Activated T-cell treated with anti-CD3 and anti-CD28 coated beads, Interleukin-2, amount 50 U/mL, for 24 hours (primary cell): ENCODE measurements around the gene KRT6C.

ENCODE experiments used
- DNase-seq: peaks from one replicate; pipeline ENCODE4 v3.0.0-alpha.2; 2020
- H3K27ac Mint-ChIP-seq: 2 replicates; pipeline ENCODE4 v1.8.0; 2020; ENCODE audit warnings: mild to moderate bottlenecking, mixed read lengths
- H3K27me3 Mint-ChIP-seq: 2 replicates; pipeline ENCODE4 v1.8.0; 2020; ENCODE audit warnings: mixed read lengths
- H3K36me3 Mint-ChIP-seq: 2 replicates; pipeline ENCODE4 v1.8.0; 2020; ENCODE audit warnings: low read depth, mixed read lengths
- H3K4me1 Mint-ChIP-seq: 2 replicates; pipeline ENCODE4 v1.8.0; 2020; ENCODE audit warnings: low read depth, mixed read lengths
- H3K4me3 Mint-ChIP-seq: 2 replicates; pipeline ENCODE4 v1.8.0; 2020; ENCODE audit warnings: mild to moderate bottlenecking, moderate library complexity, mixed read lengths
- H3K9me3 Mint-ChIP-seq: 2 replicates; pipeline ENCODE4 v1.8.0; 2020; ENCODE audit warnings: mixed read lengths

The KRT6C gene

DNA sequence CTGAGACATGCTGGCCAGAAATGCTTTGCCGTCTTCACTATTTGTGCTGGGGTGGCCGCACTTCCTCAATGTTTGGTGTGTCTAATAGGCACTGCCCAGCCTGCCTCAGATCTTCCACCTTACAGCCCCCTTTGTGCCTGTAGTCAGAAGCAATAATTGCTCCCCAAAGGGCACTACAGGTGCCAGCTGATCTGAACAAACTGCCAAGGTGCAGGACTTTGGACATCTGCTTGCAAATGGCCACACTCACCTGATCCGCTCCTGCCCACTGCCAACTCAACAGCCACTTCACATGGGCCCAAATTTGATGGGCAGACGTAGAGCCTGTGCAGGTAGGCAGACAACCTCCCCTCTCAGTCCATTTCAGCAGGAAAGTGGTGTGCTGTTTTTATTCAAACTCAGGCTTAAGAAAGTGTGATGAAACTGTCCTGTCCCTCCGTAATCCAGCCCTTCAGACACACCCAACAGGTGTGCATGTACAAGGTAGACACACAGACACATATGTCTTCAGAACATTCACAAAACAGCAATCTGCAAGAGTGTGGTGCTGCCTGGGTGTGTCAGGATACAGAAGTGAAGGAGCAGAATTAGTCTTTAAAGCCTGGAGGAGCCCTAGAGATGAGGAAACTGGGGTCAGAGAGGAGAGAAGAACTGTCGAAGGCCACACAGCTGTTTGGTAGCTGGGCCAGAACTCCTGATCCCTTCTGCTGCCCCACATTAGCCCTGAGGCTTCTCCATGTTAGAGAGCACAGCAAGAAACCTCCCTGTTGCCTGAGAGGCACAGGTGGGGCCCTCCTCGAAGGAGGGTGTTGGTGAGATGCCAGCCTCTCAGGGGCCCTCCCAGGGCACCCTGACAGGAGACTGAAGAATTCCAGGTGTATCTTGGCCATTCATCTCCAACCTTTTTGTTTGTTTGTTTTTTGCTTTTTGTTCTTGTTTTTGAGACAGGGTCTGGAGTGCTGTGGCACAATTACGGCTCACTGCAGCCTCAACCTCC lies 35.0 kb downstream of the KRT6C start:
- Mint-ChIP-seq H3K4me3 (no peak overlapping the region), H3K27ac (no peak overlapping the region), H3K27me3 (peaks cover 49% of the 10 kb centered on the region), H3K9me3 (no peaks in the 10 kb centered on the region), H3K4me1 (no peaks in the 10 kb centered on the region), H3K36me3 (no peaks in the 10 kb centered on the region)
- no peak for DNase-seq

GRCh38 chr12:52437508-52437907 lies 36.1 kb downstream of the KRT6C start:
- no peak overlapping the region for H3K27ac Mint-ChIP-seq
- peaks cover 46% of the 10 kb centered on the region for H3K27me3 Mint-ChIP-seq
- no peak for DNase-seq
- no peak overlapping the region for H3K4me3 Mint-ChIP-seq
- no peaks in the 10 kb centered on the region for H3K4me1 Mint-ChIP-seq
- H3K9me3 Mint-ChIP-seq = no peaks in the 10 kb centered on the region
- H3K36me3 Mint-ChIP-seq = no peaks in the 10 kb centered on the region

DNA sequence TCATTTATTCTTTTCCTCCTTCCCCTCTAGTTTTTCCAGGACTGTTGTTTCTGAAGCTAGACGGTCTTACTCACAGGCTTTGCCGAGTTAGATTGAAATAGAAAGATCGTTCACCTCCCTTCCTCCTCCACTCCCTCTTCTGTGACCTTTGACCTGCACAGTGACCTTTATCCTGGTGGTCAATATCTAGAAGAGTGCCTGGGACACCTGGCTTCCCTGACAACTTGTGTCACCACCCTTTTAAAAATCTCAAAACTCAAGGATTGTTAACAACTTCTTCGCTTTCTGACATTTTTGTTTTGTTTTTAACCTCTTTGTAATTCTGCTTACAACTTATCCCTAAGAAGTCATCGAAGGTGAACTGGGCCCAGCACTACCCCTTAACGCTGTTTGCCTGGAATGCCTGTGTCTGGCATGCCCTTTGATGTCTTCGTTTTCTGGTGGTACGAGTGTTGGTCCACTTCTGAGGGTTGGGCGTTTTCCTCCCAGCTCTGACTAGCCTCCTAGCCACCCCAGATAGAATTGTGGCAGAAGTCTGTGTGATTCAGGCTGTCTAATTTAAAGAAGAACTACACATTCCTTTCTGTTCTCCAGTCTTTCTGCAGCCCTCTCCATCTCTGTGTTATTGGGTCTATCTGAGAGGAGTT lies 36.7 kb downstream of the KRT6C start:
- no peak for DNase-seq
- Mint-ChIP-seq H3K9me3 (no peaks in the 10 kb centered on the region), H3K4me1 (no peaks in the 10 kb centered on the region), H3K4me3 (no peak overlapping the region), H3K27ac (no peak overlapping the region), H3K36me3 (no peaks in the 10 kb centered on the region), H3K27me3 (peaks cover 46% of the 10 kb centered on the region)

- no peak for DNase-seq
- H3K4me3 Mint-ChIP-seq = no peak overlapping the region
- H3K9me3 Mint-ChIP-seq = no peaks in the 10 kb centered on the region
- H3K36me3 Mint-ChIP-seq = no peaks in the 10 kb centered on the region
- H3K27ac Mint-ChIP-seq = no peak overlapping the region
- peaks cover 44% of the 10 kb centered on the region for H3K27me3 Mint-ChIP-seq
- no peaks in the 10 kb centered on the region for H3K4me1 Mint-ChIP-seq
Observed at GRCh38 chr12:52436000-52436827, 37.4 kb downstream of the KRT6C start.

GRCh38 chr12:52435659-52435999 lies 38.0 kb downstream of the KRT6C start:
- Mint-ChIP-seq H3K4me1 (no peaks in the 10 kb centered on the region), H3K27me3 (peaks cover 44% of the 10 kb centered on the region), H3K27ac (no peak overlapping the region), H3K36me3 (no peaks in the 10 kb centered on the region), H3K4me3 (no peak overlapping the region), H3K9me3 (no peaks in the 10 kb centered on the region)
- DNase-seq = no peak

DNA sequence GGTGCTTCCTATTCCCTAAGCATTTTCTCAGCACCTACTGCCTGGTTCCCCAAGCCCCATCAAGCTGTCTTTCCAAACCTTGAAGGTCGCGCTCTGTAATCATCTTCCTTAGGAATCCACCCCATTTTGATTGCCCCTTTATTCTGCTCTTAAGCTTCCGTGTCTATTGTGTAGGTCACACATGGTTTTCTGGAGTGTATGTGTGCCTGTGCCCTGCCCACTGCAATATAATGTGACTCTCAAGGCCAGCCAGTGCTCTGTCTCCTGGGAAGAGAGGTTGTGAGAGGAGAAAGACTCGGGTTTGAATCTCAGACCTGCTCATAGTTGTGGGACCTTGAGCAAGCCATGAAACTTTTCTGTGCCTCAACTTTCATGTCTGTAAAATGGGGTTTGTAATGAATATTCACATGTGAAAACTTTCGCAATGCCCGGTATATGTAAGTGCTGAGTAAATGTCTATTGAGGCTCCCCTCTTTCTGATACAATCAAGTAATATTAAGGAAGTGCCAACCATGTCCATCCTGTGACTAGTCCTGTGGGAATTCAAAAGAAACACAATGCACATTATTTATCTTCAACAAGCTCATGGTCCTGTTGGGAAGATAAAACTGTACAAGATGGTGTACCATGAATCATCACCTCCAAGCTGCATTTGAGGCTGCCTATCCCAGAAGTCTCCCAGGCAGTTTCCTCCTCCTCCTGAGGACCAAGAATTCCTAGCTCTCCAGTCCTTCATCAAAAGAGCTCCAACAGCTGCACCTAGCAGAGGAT lies 38.7 kb downstream of the KRT6C start:
- H3K27me3 Mint-ChIP-seq = peaks cover 48% of the 10 kb centered on the region
- DNase-seq = no peak
- no peaks in the 10 kb centered on the region for H3K4me1 Mint-ChIP-seq
- H3K36me3 Mint-ChIP-seq = no peaks in the 10 kb centered on the region
- no peak overlapping the region for H3K27ac Mint-ChIP-seq
- no peaks in the 10 kb centered on the region for H3K9me3 Mint-ChIP-seq
- H3K4me3 Mint-ChIP-seq = no peak overlapping the region

DNA sequence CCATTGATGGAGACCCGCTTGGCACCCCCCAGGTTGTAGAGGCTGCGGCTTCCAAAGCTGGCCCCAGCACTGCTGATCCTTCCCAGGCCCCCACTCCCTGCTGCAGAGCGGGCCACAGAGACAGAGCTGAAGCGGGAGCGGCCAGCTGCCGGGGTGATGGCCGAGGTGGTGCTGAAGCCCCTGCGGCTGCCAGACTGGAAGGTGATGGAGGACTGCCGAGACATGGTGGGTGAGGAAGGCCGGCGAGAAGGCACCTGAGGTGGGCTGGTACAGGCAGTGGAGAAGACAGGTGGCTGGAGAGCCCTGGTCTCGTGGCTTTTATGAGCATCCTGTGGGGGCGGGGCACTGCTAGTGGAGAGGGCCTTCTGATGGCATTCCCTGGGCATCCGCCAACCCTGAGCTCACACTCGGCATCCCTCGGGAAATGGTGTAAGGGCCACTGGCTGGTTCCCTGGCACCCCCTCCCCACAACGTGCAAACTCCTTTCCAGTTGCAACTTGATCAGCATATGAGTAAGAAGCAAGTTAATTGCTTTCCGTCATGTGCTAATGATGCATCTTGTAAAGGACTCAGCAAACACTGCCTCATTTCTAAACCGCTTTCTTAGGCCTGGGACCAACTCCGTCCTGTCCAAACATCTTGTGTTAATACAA lies 39.4 kb downstream of the KRT6C start, which contains the start of gene KRT75:
KRT75 (minus strand) TSS at position 291 of the 653 bp plus-strand sequence; CDS start at position 224, 67 bp downstream.
- Mint-ChIP-seq H3K27me3 (peaks cover 49% of the 10 kb centered on the region), H3K4me1 (no peaks in the 10 kb centered on the region)

DNA sequence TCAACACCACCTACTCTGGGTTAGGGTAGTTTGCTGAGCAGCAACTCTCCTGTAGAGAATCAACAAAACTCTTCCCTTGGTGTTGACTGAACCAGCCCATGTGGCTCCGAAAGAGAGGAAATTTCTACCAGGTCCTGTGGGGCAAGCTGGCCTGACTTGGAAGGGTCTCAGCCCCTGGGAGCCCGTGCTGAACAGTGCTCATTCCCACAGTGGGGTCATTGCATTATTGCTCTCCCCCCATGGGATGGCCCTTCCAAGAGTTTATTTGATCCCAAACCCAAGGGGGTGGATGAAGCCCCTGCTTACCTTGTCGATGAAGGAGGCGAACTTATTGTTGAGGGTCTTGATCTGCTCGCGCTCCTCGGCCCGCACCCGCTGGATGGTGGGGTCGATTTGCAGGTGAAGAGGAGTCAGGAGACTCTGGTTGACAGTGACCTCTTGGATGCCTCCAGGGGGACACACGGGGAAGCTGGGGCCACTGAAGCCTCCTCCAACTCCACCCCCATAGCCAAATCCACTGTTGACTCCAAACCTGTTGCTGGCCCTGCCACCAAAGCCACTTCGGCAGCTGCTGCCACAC lies 40.0 kb downstream of the KRT6C start:
- no peaks in the 10 kb centered on the region for H3K9me3 Mint-ChIP-seq
- H3K27ac Mint-ChIP-seq = no peak overlapping the region
- no peaks in the 10 kb centered on the region for H3K36me3 Mint-ChIP-seq
- DNase-seq = no peak
- H3K4me1 Mint-ChIP-seq = no peaks in the 10 kb centered on the region
- peaks cover 54% of the 10 kb centered on the region for H3K27me3 Mint-ChIP-seq
- H3K4me3 Mint-ChIP-seq = no peak overlapping the region

More for the DNA sequence above, 39.4 kb downstream of the KRT6C start, which contains the start of gene KRT75:
- H3K4me3 Mint-ChIP-seq = no peak within 1 kb of the TSS
- H3K27ac Mint-ChIP-seq = no peak within 1 kb of the TSS
- H3K36me3 Mint-ChIP-seq = no peaks in the 10 kb centered on the region
- DNase-seq = no peak
- no peaks in the 10 kb centered on the region for H3K9me3 Mint-ChIP-seq

DNA sequence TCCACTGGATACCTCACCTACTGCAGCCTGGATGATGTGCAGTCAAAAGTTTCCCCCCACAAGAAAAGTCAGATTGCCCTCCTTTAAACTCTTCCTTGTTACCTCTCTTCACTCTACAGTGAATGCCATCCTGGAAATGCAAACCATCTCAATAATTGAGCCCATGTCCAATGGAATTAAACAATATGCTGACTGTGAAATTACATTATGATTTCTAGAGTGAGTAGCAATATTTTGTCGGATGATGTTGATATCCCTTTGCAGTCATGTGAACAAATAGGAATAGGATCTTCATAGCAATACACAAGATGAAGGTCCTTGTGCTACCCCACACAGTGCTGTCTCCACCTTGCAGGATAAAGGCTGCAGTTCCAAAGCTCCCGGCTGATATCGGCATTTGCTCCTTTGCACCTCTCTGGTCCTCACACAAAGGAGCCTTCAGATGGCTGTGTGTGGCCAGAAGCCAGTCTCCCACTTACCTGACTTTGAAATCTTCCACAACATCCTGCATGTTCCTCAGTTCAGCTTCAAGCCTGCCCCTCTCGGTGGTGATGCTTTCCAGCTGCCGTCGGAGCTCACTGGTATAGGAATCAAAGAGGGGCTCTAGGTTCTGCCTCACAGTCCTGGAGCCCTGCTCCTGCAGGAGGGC lies 40.9 kb downstream of the KRT6C start:
- Mint-ChIP-seq H3K9me3 (no peaks in the 10 kb centered on the region), H3K4me3 (no peak overlapping the region), H3K27me3 (peaks cover 54% of the 10 kb centered on the region), H3K27ac (no peak overlapping the region), H3K36me3 (no peaks in the 10 kb centered on the region), H3K4me1 (no peaks in the 10 kb centered on the region)
- DNase-seq = no peak

DNA sequence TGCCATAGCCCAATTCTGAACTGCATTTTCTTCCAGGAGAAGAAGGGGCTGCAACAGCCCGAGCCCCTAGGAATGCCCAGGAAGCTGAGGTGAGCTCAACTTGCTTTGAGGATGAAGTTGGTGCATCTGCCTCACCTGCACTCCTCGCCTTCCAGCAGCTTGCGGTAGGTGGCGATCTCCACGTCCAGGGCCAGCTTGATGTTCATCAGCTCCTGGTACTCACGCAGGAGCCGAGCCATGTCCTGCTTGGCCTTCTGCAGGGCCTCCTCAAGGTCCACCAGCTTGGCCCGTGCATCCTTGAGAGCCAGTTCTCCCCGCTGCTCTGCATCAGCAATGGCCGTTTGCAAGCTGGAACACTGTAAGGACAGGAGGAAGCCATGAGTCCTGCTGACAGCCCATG lies 45.5 kb downstream of the KRT6C start:
- Mint-ChIP-seq H3K4me3 (no peak overlapping the region), H3K9me3 (no peaks in the 10 kb centered on the region), H3K27ac (no peak overlapping the region), H3K36me3 (no peaks in the 10 kb centered on the region), H3K4me1 (no peaks in the 10 kb centered on the region), H3K27me3 (peaks cover 39% of the 10 kb centered on the region)
- no peak for DNase-seq

- Mint-ChIP-seq H3K4me1 (no peaks in the 10 kb centered on the region), H3K4me3 (no peak overlapping the region), H3K27me3 (peaks cover 31% of the 10 kb centered on the region), H3K9me3 (no peaks in the 10 kb centered on the region), H3K36me3 (no peaks in the 10 kb centered on the region), H3K27ac (no peak overlapping the region)
- DNase-seq = no peak
Observed at GRCh38 chr12:52427083-52427482, 46.5 kb downstream of the KRT6C start.

DNA sequence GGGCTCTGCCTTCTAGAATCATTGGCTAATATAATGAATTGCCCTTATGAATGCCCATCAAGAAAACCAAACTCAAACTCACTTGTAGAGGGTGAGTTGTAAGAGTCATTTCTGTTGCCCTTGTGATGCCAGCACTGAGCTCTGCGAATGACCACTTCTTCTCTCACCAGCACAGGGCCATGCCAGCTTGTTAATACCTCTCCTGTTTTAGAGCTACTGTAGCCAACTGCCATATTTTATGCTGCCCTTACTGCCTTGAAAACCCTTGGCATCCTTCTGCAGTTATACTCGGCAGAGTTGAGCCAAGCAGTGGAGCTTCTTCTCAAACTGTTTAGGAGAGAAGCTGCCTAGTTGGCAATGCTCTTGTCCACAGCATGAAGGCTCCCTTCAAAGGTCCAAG lies 47.6 kb downstream of the KRT6C start:
- no peak for DNase-seq
- H3K9me3 Mint-ChIP-seq = no peaks in the 10 kb centered on the region
- H3K27me3 Mint-ChIP-seq = peaks cover 23% of the 10 kb centered on the region
- no peak overlapping the region for H3K4me3 Mint-ChIP-seq
- H3K36me3 Mint-ChIP-seq = no peaks in the 10 kb centered on the region
- no peak overlapping the region for H3K27ac Mint-ChIP-seq
- no peaks in the 10 kb centered on the region for H3K4me1 Mint-ChIP-seq

DNA sequence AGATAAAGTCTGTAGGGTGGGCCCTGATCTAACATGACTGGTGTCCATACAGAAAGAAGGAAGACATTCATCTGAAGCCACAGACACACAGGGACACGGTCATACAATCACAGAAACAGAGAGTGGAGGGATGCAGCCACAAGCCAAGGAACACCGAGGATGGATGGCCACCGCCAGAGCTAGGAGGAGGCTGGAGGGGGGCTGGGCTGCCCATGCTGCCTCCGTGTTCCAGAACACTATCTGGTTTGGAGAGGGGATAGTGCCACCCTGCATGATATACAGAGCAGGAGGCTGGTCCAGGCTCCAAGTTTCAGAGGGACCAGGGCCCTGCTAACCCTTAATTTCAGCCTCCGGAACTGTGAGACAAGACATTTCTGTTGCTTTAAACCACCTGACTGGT lies 48.1 kb downstream of the KRT6C start:
- Mint-ChIP-seq H3K4me1 (no peaks in the 10 kb centered on the region), H3K9me3 (no peaks in the 10 kb centered on the region), H3K4me3 (no peak overlapping the region), H3K27ac (no peak overlapping the region), H3K36me3 (no peaks in the 10 kb centered on the region), H3K27me3 (peaks cover 17% of the 10 kb centered on the region)
- DNase-seq = no peak
